HCT116 (cell line): ENCODE measurements around the gene C20orf144. TPM values are rescaled to one million over a fixed set of nuclear protein-coding genes. Genes with fewer than 3 reads are reported as not detected.

ENCODE experiments used
- ATAC-seq: fragments of 200-7000 bp; cut with Tn5 transposase; 2 replicates; pipeline ENCODE4 v1.9.1; 2020; ENCODE audit warnings: mild to moderate bottlenecking, moderate library complexity
- BruUV-seq: library from RNA; stranded (reverse); fragments of 400-500 nt; replicated peaks from 2 replicates; lab custom pipeline; 2021; lab: Mats Ljungman, UMichigan
- CTCF ChIA-PET: fragments of 300-600 bp; sonication (Branson Sonifier 250); formaldehyde crosslinking; loops from one replicate; lab custom pipeline; 2021; ENCODE audit warnings: antibody characterized with exemption; lab: Charles Lee
- POLR2A ChIA-PET: fragments of 300-600, 350-600 bp; sonication (Branson Sonifier 250); formaldehyde crosslinking; loops from one replicate; lab custom pipeline; 2021; ENCODE audit warnings: antibody characterized with exemption; lab: Charles Lee
- RAD21 ChIA-PET, 2 experiments: fragments of 300-600 bp; sonication (Branson Sonifier 250); formaldehyde crosslinking; loops; one replicate each; lab custom pipeline; 2023; ENCODE audit warnings: low total read pairs in 2 of 2; ENCODE audit not compliant: uncharacterized antibody in 2 of 2, unreplicated experiment in 2 of 2, low non-redundant PET in 1 of 2; lab: Charles Lee
- DNase-seq: peaks from one replicate; pipeline ENCODE4 v3.0.0-alpha.2; 2010; ENCODE audit warnings: low read depth, low spot score
- H2AFZ ChIP-seq: fragments of 200-600 bp; shearing (Covaris generic), sonication (generic); 2 replicates; pipeline ENCODE4 v1.6.1; 2017; ENCODE audit warnings: low read depth, mixed run types, mixed read lengths, antibody characterized with exemption, low read length; ENCODE audit not compliant: poor library complexity, severe bottlenecking
- H3K27ac ChIP-seq: 2 replicates; pipeline ENCODE4 v1.5.1; 2012; ENCODE audit warnings: low read depth, low read length
- H3K27me3 ChIP-seq: fragments of 200-600 bp; sonication (generic); 2 replicates; pipeline ENCODE4 v1.6.1; 2016; ENCODE audit warnings: mixed run types, low read length, mixed read lengths; ENCODE audit not compliant: insufficient read depth
- H3K36me3 ChIP-seq, 2 experiments: fragments of 200-500 bp in 1 of 2; fragments of 200-600 bp in 1 of 2; sonication (Bioruptor generic) in 1 of 2; sonication (generic) in 1 of 2; 2 replicates each; pipeline versions ENCODE4 v1.5.1 to v1.6.1; 2014 to 2016; ENCODE audit warnings: low read length in 2 of 2, inconsistent platforms in 1 of 2, mixed read lengths in 1 of 2, mixed run types in 1 of 2; ENCODE audit not compliant: insufficient read depth in 2 of 2, control insufficient read depth in 1 of 2
- H3K4me1 ChIP-seq, 2 experiments: fragments of 200-600 bp in 1 of 2; sonication (generic) in 1 of 2; 2 replicates each; pipeline versions ENCODE4 v1.5.1 to v1.6.1; 2012 to 2017; ENCODE audit warnings: low read length in 2 of 2, inconsistent platforms in 1 of 2, mild to moderate bottlenecking in 1 of 2, mixed read lengths in 1 of 2, mixed run types in 1 of 2, moderate library complexity in 1 of 2; ENCODE audit not compliant: insufficient read depth in 2 of 2, control insufficient read depth in 1 of 2
- H3K4me2 ChIP-seq: fragments of 200-600 bp; sonication (generic); 2 replicates; pipeline ENCODE4 v1.6.1; 2017; ENCODE audit warnings: mixed run types, low read length, mixed read lengths
- H3K4me3 ChIP-seq, 2 experiments: fragments of 200-600 bp in 1 of 2; sonication (generic) in 1 of 2; replicated peaks in 1 of 2; 2 replicates each; pipeline ENCODE4 v1.5.1; 2011 to 2016; ENCODE audit warnings: low read length in 2 of 2, control low read depth in 1 of 2, low read depth in 1 of 2, mild to moderate bottlenecking in 1 of 2, mixed read lengths in 1 of 2, mixed run types in 1 of 2
- H3K79me2 ChIP-seq: fragments of 200-600 bp; sonication (generic); 2 replicates; pipeline ENCODE4 v1.6.1; 2017; ENCODE audit warnings: mild to moderate bottlenecking, mixed run types, low read length, moderate library complexity, mixed read lengths; ENCODE audit not compliant: insufficient read depth
- H3K9ac ChIP-seq: fragments of 200-600 bp; sonication (generic); 2 replicates; pipeline ENCODE4 v1.6.1; 2016; ENCODE audit warnings: low read length, mixed read lengths
- H3K9me2 ChIP-seq: fragments of 200-600 bp; sonication (generic), shearing (Covaris generic); 2 replicates; pipeline ENCODE4 v1.6.1; 2017; ENCODE audit warnings: mixed run types, mild to moderate bottlenecking, moderate library complexity; ENCODE audit not compliant: insufficient read depth
- H3K9me3 ChIP-seq, 2 experiments: fragments of 200-500 bp in 1 of 2; fragments of 200-600 bp in 1 of 2; sonication (Bioruptor generic) in 1 of 2; sonication (generic) in 1 of 2; 2 replicates each; pipeline ENCODE4 v1.6.1; 2014 to 2017; ENCODE audit warnings: low read length in 2 of 2, mixed read lengths in 2 of 2, inconsistent platforms in 1 of 2, low read depth in 1 of 2, mild to moderate bottlenecking in 1 of 2, mixed run types in 1 of 2, moderate library complexity in 1 of 2; ENCODE audit not compliant: control insufficient read depth in 1 of 2, insufficient read depth in 1 of 2
- H4K20me1 ChIP-seq: fragments of 200-600 bp; sonication (generic), shearing (Covaris generic); 2 replicates; pipeline ENCODE4 v1.6.1; 2017; ENCODE audit warnings: mixed run types, mild to moderate bottlenecking, moderate library complexity; ENCODE audit not compliant: insufficient read depth
- ATF3 ChIP-seq: IDR thresholded peaks from 2 replicates; pipeline ENCODE4 v1.6.1; 2012
- CBX3 ChIP-seq: IDR thresholded peaks from 2 replicates; pipeline ENCODE4 v1.6.1; 2012; ENCODE audit warnings: low read depth
- EGR1 ChIP-seq: IDR thresholded peaks from 2 replicates; pipeline ENCODE4 v1.6.1; 2012; ENCODE audit warnings: low read depth
- EZH2 ChIP-seq: fragments of 200-600 bp; sonication (generic); IDR thresholded peaks from 2 replicates; pipeline ENCODE4 v1.6.1; 2017; ENCODE audit warnings: antibody characterized with exemption, mixed run types
- MAX ChIP-seq: IDR thresholded peaks from 2 replicates; pipeline ENCODE4 v1.6.1; 2012
- POLR2A ChIP-seq: IDR thresholded peaks from 2 replicates; pipeline ENCODE4 v1.7.0; 2011; ENCODE audit warnings: borderline replicate concordance; ENCODE audit not compliant: insufficient read depth, insufficient read length; ENCODE audit errors: extremely low read depth
- POLR2AphosphoS5 ChIP-seq: IDR thresholded peaks from 2 replicates; pipeline ENCODE4 v1.6.1; 2011; ENCODE audit warnings: mild to moderate bottlenecking, low read depth, low read length, moderate library complexity
- SRF ChIP-seq: IDR thresholded peaks from 2 replicates; pipeline ENCODE4 v1.6.1; 2012; ENCODE audit warnings: low read depth
- YY1 ChIP-seq: IDR thresholded peaks from 2 replicates; pipeline ENCODE4 v1.6.1; 2011; ENCODE audit warnings: low read length, low read depth, moderate library complexity, mild to moderate bottlenecking; ENCODE audit not compliant: insufficient replicate concordance; ENCODE audit errors: extremely low read depth
- ZBTB33 ChIP-seq: IDR thresholded peaks from 2 replicates; pipeline ENCODE4 v1.6.1; 2011; ENCODE audit warnings: mild to moderate bottlenecking, low read length, moderate library complexity; ENCODE audit not compliant: insufficient replicate concordance; ENCODE audit errors: extremely low read depth
- ZFX ChIP-seq: fragments of 450-650 bp; IDR thresholded peaks from 2 replicates; pipeline ENCODE4 v1.6.1; 2017
- intact Hi-C: fragments of 100-400 bp; cut with micrococcal nuclease; formaldehyde crosslinking; loops from 2 replicates; pipeline ENCODE4 v1.10.0; 2022
- total RNA-seq: library from RNA; stranded (reverse); gene quantifications from one replicate; pipeline ENCODE4 v1.2.1, GENCODE V29; 2021; ENCODE audit not compliant: unreplicated experiment

C20orf144 gene
- total RNA-seq, 1 experiment from 2014 or later, result 0.37 TPM

DNA sequence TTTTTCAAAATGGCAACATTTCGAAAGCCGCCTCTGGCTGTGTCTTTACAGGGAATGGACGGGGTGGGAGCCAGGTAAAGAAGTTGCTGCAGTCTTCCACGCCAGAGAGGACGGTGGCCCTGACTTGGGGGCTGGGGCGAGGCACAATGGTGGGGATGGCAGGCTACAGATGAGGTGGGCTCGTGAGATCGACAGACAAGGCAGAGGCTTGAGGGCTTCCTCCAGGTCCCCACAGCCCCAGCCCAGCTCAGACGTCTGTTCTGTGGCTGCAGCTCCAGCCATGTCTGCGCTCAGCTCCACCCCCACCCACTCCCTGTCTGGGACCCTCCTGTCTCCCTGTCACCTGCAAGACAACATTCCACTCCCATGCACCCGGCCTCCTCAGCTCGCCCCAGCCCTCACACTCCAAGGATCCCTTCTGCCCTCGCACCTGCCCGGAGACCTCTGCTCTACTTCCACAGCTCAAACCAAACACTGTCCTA is 7.4 kb upstream of the C20orf144 start:
- Histone ChIP-seq H3K4me2 (no peak overlapping the region), H3K9ac (no peak overlapping the region), H4K20me1 (no peaks in the 10 kb centered on the region), H3K79me2 (no peaks in the 10 kb centered on the region), H3K9me3 (no peaks in the 10 kb centered on the region), H3K4me1 (peaks cover 0 to 16% of the 10 kb centered on the region in 2 experiments; a peak in 1 of 4 replicates), H3K27me3 (no peaks in the 10 kb centered on the region), H3K4me3 (no peak overlapping the region), H3K27ac (no peak overlapping the region), H2AFZ (no peak overlapping the region), H3K36me3 (peaks cover 0 to 3% of the 10 kb centered on the region in 2 experiments; a peak in 1 of 4 replicates), H3K9me2 (no peaks in the 10 kb centered on the region)
- no peak for DNase-seq
- POLR2A ChIA-PET, result no interaction called here
- BruUV-seq, result no TSS peak
- RAD21 ChIA-PET, result no interaction called here
- CTCF ChIA-PET, result interaction anchor here (2.1 kb wide), 1 partner anchor 9 kb away, joined by 13 read pairs; no protein-coding TSS in a partner anchor
- TF ChIP-seq YY1 (no peak), ZBTB33 (no peak), SRF (no peak), MAX (no peak), ZFX (no peak), EGR1 (no peak), CBX3 (no peak), EZH2 (no peak), ATF3 (no peak), POLR2A (no peak), POLR2AphosphoS5 (no peak)
- peak; percentile 3; the same call in 1 of the 2 replicates for ATAC-seq
- intact Hi-C loops, result loop anchor here (5.0 to 10.0 kb wide), 2 partner anchors 137 to 470 kb away; no protein-coding TSS in a partner anchor
